DMS 273 treated with DMSO at 0.1 percent for 48 hours (cell line): ENCODE measurements around the gene SCN8A.
"Not testable (repeated sequence)": the region's sequence is repeated elsewhere in the genome, so short reads cannot be mapped to it uniquely, and the experiment has no call there.

Source experiments
- DNase-seq: peaks from one replicate; lab custom pipeline; 2025; lab: John Stamatoyannopoulos, UW

Gene SCN8A

DNA sequence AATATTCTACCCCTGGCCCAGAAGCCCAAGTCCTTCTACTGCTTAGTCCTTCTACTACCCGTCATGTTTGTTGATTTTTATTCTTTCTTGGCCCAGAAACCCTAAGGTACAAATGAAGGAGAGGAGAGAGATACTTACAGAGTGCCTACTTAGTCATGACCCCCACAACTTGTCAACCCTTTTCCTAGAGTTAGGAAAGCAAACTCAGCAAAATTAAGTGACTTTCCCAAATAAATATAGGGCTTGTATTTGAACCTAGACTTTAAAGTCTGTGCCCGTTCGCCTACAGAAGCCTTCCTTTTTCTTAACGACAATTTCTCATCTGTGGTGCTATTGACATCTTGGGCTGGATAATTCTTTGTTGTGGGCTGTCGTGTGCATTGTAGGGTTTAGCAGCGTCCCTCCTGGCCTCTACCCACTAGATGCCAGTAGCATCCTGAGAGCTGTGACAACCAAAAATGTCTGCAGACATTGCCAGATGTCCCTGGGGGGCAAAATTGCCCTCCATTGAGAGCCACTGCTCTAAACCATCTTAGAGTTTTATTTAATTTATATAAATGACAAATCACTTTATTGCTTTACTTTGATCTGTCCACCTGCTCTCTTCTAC, 175.1 kb downstream of the SCN8A start:
- no peak for DNase-seq

DNA sequence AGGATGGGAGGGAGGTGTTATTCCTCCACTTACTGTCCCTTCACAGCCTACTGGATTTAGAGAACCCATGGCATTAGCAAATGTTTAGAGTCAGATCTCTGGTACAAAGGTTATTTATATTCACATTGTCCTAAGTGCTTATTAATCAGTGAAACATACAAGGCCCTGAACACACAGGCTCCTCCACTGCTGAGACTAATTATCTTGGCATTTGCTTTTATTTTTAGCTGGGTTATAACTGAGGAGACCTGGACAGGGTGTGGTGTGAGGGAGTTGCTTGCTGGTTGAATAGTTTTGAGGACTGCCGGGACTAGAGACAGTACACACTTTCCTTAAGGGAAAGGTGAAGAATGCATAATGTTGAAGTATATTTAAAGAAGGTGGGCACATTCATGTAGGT, 180.0 kb downstream of the SCN8A start:
- DNase-seq = no peak

DNA sequence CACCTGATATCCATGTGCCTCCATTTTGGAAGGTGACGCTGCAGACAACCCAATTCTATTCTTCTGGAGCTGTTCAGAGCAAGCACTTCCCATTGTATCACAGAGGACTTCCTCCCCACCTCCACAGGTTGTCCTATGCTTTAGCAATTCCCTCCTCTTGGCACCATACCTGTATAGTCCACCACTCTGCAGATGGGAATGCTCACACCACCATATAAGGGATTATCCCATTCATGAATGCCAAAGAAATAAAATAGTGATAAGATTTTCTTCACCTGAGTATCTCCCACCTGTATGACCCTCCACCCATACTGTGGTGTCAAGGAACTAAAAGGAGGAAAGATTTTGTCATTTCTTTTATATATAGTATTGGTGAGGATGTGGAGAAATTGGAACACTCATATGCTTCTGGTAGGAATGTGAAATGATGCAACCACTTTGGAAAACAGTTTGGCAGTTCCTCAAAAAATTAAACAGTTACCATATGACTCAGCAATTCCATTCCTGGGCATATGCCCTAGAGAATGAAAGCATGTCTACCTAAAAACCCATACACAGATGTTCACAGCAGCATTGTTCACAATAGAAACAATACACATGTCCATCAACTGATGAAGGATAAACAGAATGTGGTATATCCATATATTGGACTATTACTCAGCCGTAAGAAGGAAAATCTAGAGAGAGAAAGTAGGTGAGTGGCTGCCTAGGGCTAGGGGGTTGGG, 182.3 kb downstream of the SCN8A start:
- no peak for DNase-seq

DNA sequence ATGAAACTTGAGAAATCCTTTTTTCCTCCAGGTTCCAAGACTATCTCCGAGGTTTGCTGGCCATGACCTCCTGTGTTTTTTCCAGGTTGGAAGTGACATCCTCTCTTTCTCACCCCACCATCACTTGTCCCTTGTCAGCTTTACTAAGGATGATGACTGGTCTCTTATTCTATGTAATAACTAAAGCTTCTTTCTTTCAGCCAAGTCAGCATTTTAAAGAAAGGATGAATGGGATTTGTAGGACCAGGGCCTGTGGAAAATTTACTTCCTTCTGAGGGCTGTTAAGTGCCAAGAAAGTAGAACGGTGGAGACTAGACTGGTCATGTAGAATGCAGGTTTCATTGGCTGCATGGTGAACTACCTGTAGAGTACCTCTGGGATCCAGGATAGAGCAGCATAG, 183.9 kb downstream of the SCN8A start:
- DNase-seq = no peak

DNA sequence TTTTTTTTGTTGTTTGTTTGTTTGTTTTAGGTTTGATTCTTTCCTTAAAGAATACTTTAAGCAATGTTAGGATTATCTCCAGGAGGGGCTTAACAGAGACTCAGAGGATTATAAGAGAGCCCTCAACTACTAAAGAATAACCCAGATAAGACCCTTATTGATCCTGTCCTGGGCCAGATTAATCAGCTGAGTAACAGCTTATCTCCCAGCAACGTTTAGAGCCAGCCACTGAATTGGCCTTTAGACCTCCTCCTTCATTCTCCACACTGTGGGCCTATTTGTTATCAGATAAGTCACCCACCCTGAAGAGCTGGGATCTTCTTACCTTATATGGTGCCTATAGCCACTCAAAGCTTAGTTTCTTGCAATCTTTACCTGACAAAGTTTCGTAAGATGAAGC, 186.4 kb downstream of the SCN8A start:
- no peak for DNase-seq

DNA sequence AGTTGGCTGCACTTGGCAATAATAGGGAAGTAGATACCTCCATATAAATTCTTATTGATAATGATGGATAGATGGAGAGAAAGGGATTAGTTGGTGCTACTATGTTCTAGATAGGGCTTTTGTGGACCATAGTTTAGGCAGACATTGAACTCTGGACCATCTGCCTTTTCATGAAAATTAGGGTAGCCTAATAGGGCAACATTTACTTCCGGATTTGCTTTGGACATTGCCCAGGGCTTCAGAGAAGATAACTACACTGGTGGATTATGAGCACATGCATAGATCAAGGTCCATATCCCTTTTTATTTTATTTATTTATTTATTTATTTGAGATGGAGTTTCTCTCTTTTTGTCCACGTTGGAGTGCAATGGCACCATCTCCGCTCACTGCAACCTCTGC, 186.9 kb downstream of the SCN8A start:
- DNase-seq = no peak

DNA sequence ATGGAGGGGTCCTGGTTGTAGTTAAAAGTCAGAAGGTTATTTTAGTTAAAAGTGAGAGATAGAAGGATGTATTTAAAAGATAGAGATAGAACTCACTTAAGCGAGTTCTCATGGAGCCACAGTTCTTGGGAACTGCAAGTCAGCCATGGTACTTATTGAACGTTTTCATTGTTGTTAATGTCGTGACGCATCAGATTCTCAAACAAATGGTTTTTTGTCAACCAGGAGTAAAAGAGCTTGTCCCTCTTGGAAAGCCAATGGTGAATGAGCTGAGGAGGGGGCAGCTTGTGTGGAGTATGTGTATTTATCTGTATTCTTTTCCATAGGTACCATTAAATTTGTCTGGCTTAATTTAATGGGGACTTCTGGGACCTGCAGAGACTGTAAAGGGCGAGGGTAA, 188.8 kb downstream of the SCN8A start:
- DNase-seq = no peak

DNA sequence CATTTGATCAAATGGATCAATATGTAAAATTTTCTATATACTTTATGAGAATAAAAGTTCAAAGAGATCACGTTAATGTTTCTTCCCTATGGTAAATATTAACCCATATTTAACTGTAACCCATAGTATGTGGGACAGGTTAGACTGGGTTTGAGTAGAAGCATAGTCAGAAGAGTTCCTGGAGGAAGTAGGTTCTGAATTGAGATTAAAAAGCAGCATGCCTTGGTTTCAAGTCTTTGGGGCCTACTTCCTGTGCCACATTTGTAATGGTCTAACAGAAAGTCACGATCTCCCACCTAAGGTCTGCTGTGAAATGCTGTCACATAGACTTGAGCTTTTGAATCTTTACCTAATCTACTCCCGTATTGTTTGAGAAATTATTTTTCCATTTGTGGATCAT, 193.7 kb downstream of the SCN8A start:
- no peak for DNase-seq

DNA sequence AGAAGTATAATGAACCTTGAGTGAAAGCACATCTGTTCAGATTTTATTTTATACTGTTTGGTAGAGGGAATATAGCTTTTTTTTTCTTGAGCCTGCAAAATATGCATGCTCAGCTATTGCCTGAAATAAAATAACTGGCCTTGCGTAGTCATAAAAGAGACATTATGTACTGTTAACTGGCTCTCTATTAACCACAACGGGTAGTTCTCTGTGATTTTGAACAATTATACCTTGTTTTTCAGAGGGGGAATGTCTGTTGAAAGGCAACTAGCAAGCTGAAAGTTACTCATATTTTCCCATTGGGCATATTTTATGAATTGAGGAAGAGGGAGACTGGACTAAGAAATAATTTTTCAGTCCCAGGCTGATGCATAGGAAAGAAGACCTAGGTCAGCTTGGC, 194.9 kb downstream of the SCN8A start:
- DNase-seq = no peak

DNA sequence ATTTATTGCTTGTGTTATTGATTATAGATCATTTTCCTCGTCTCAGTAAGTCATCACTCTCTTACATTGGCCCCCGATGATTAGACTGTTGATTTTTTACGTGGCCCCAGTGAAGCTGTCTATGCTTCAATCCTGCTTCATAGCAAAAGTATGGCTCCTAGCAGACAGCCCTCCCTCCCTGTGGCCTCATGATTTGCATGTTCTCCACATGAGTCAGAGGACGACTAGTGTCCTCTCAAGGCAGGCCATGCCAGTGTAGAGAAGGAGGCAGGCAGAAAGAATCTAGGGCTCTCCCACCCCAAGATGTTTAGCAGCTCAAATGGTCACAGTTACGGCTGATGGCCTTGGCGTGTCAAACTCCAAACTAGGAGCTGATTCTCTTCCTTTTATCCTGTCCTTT, 197.8 kb downstream of the SCN8A start:
- no peak for DNase-seq

DNA sequence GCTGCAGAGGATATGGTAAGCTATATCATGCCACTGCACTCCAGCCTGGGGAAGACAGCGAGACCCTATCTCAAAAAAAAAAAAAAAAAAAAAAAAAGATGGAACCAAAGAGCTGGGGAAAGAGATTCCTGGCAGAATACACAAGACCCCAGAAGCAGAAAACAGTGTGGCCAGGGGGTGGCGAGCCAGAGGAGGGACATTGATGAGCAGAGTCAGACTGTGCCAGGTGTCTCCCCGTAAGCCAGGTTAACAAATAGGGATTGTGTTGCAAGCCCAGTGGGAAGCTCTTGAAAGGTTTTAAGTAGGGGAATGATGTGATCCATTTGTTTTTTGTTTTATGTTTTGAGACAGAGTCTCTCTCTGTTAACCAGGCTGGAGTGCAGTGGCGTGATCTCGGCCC, 201.4 kb downstream of the SCN8A start:
- no peak for DNase-seq

DNA sequence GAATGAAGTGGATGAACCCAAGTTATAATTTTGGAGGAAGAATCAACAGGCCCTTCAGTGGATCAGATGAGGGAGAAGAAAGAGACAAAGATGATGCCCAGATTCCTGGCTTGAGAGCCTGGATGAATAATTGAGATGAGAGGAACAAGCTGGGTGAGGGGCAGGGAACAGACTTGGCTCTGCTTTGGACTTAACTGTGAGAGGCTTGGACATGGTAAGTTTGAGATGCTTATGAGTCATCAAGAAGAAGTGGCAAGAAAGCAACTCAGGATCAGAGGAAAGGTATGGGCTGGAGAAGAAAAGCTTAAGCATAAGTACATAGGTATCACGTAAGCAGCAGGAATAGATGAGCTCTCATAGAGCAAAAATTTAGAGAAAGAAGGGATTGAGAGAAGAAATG, 202.2 kb downstream of the SCN8A start:
- DNase-seq = no peak

DNA sequence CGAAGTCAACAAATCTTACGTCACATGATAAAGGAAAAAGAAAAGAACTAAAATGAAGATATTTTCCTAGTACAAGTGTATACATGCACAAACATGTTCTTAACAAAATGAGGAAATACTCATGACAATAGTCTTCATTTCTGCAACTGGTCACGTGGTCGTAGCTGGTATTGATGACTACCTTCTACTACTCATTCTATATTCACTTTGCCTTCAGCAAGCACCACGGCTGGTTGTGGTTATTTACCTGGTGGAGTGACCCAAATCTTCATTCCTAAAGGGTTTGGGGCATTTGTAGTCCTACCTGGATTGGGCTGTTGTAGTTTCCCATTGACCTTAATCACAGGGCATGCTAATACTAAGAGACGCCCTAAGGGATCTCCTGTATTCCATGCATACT, 206.3 kb downstream of the SCN8A start:
- no peak for DNase-seq

DNA sequence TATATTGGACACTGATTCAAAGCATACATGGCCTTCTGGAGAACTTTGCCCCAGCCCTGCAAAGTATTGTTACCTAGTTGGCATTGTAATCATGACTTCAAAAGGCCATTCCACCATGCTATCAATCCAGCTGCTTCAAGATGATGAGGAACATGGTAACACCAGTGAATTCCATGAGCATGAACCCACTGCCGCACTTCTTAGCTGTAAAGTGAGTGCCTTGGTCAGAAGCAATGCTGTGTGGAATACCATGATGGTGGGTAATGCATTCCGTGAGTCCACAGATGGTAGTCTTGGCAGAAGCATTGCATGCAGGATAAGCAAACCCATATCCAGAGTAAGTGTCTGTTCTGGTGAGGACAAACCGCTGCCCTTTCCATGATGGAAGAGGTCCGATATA, 207.0 kb downstream of the SCN8A start:
- DNase-seq = not testable (repeated sequence)

DNA sequence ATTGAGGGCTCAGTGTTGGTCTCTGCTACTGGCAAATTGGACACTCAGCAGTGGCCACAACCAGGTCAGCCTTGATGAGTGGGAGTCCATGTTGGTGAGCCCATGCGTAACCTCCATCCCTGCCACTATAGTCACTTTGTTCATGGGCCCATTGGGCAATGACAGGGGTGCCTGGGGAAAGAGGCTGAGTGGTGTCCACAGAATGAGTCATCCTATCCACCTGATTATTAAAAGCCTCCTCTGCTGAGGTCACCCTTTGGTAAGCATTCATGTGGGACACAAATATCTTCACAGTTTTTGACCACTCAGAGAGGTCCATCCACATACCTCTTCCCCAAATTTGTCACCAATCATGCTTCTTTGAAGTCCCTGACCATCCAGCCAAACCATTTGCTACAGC, 207.5 kb downstream of the SCN8A start:
- no peak for DNase-seq

DNA sequence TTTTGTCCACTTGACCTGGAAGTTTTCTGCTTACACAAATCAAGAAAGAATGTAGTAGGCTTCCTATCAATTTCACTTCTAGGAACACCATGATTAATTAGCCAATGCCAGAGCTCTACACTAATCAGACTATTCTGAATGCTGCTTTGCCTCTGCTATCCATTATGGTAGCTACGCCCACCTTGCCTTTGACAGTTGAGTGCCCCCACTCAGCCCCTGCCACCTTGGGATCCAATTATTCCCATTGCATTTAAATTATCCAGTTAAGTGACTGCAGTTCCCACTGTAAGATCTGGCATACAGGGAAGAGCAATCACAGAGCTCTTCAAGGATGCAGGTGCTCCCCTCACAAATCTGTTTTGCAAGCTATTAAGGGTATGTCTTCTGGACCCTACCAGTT, 210.0 kb downstream of the SCN8A start:
- no peak for DNase-seq

DNA sequence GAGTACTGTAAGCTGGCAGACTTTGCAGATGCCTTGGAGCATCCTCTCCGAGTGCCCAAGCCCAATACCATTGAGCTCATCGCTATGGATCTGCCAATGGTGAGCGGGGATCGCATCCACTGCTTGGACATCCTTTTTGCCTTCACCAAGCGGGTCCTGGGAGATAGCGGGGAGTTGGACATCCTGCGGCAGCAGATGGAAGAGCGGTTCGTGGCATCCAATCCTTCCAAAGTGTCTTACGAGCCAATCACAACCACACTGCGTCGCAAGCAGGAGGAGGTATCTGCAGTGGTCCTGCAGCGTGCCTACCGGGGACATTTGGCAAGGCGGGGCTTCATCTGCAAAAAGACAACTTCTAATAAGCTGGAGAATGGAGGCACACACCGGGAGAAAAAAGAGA, 215.9 kb downstream of the SCN8A start:
- no peak for DNase-seq

DNA sequence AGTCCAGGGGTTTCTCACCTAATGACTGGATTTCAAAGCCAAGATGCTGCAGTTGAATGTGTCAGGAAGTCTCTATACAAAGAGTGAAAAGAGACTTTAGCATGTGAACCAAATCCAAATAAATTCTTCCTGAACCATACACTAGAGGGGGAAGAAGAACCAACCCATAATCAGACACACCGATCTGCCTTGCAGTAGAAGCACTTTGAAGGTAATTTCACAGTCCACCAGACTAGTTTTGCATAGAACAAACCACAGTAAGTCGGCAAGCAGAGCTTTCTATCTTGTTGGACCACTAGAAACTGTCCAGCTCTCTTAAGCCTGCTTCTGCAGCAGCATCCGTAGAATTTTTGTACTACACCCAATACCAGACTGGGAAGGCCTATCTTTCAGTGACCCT, 218.2 kb downstream of the SCN8A start:
- no peak for DNase-seq

DNA sequence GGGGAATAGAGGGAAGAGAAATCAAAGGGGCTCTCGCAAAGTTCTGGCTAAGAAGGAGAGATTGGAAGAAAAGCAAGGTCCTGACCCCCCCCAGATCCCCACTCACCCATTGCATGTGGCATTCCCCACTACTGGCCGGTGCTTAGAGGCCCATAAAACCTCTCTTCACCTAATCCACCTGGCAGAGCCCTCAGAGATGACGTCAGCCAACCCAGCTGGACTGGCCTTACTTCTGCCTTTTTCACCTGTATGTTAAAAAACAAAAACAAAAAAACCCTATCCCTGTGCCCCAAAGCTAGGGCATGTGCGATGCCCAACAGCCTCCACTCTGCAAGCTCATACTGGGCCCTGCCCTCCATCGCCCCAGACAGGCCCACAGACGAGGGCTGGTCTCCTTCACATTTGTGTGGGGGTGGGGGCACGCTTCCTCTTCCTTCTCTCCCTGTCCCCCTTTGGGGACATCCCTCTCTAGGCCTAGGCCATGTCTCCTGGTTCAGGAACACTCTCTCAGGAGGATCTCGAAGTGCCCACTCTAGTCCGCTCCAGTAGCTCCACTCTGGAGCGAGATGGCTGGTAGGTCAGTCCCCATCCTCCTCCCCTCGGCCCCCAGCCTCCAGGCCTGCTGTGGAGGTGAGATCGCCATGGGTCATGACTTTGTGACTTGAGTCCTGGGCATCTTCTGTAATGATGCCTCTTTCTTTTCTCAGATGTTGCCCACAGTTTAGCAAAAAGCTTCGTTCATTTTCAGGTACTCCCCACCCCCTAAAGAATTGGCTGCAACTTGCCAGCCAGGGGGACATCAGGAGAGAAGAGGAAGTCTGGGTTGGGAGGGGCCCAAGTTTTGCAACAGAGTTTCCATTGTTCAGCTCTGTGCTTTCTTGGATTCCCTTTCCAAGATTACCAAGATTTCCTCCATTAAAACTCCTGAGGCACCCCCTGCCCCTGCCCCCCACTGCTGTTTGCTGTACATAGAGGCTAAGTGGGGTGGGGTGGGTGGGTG, 220.5 kb downstream of the SCN8A start:
- DNase-seq = no peak

DNA sequence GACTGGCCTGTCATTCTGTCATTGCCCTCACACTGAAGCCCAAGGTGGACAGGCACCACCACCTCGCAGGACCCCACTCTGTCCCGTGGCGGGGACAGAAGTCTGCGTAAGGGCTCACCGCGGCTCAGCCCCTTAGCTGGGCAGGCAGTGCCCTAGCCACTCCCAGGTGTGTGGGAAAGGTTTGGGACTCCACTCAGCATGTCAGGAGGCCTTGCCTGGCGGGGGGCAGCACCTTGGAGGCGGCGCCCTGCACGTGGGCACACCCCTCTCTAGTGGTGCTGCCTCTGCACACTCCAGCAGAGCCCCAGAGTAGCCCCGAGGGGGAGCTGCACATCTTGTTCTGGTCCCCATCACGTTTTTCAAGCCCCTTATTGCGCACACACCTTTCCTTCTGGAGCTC, 221.8 kb downstream of the SCN8A start:
- no peak for DNase-seq

DNA sequence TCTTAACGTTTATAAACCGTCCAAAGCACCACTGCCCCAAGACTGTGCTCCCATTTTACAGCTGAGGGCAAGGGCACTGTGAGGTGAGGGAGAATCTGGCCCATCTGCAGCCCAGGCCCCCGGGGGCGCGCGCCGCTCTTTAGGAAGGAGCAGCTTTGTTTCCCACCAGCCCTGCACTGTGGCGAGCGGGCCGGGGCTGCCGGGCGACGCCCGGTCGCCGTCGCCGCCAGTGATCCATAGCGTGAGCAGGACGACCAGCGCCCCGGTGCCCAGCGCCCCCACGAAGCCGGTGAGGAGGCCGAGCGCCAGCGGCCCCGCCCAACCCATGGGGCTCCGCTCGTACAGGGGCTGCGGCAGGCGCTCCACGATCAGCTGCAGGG, 222.9 kb downstream of the SCN8A start:
- no peak for DNase-seq

DNA sequence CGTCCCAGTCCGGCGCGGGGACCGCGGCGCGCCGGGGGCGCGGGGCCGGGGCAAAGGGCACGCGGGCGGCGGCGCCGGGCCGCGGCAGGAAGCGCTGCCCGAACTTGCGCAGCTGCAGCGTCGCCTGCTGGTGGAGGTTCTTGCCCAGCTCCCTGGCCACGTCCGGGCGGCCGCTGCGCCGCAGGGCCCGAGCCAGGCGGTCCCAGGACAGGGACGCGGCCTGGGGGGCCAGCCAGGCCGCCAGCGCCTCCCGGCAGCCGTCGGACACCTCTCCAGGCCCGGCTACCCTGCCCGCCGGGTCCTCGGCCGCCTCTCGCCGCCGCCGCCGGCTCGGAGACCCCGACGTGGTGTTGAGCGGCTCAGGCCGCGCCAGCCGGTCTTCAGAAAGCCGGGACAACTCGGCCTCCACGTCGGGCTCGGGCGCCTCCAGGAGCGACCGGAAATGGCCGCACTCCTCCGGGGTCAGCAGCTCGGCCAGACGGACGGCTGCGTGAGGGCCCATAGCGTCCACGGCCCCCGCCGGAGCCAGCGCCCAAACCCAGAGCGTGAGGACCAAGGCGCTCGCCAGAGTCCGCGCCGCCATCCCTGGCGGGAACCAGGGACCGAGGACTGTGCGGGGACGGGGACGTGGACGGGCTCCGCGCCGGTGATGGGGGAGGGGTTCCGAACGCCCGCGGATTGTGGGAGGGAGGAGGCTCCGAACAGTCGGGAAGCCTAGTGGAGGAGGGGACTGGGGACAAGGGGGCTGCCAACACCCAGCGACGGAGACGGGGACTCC, 223.5 kb downstream of the SCN8A start:
- DNase-seq = no peak
